Fibroblast of villous mesenchyme (primary cell): ENCODE results near the gene HSPA4L. TPM values are rescaled to one million over a fixed set of nuclear protein-coding genes. Genes with fewer than 3 reads are reported as not detected.

Experiments
- DNase-seq: peaks from one replicate; pipeline ENCODE4 v3.0.0-alpha.2; 2010; ENCODE audit warnings: low read depth
- H3K4me3 ChIP-seq: 2 replicates; pipeline ENCODE4 v1.5.1; 2011; ENCODE audit warnings: low read depth, mild to moderate bottlenecking, low read length
- CTCF ChIP-seq: IDR thresholded peaks from 2 replicates; pipeline ENCODE4 v1.5.1; 2012; ENCODE audit warnings: low read depth, mild to moderate bottlenecking, low read length; ENCODE audit not compliant: insufficient read depth
- total RNA-seq: library from RNA; depleted of rRNA; stranded (reverse); fragments of >200 nt; gene quantifications from 2 replicates; pipeline ENCODE4 v1.2.3, GENCODE V29; 2012

The HSPA4L gene
- total RNA-seq, 1 donor: 6.5 TPM

- no peak for TF ChIP-seq CTCF
- peak within 1 kb of the TSS; percentile 88 for H3K4me3 ChIP-seq
- peak; percentile 95 for DNase-seq
Observed at GRCh38 chr4:127880763-127881562, 98.8 kb downstream of the HSPA4L start, which contains the start of gene PLK4. Gene PLK4, plus strand, starts transcription at chr4:127880893. Its CDS starts 242 bp downstream, at chr4:127881135.

- DNase-seq: no peak
- H3K4me3 ChIP-seq: peak overlapping the region; percentile 88
- TF ChIP-seq CTCF: no peak
Observed at GRCh38 chr4:127881563-127881864, 99.4 kb downstream of the HSPA4L start.

- H3K4me3 ChIP-seq: no peak overlapping the region
- peak; percentile 24 for DNase-seq
- TF ChIP-seq CTCF: no peak
Observed at GRCh38 chr4:127888559-127888958, 106.4 kb downstream of the HSPA4L start.

- no peak overlapping the region for H3K4me3 ChIP-seq
- TF ChIP-seq CTCF: no peak
- no peak for DNase-seq
Observed at GRCh38 chr4:127889903-127890302, 107.8 kb downstream of the HSPA4L start.

Other genes starting within 250 kb of the HSPA4L start
- 7.4 and 13.0 TPM in 2 replicates for gene INTU, start 149.4 kb upstream of the HSPA4L start, total RNA-seq
- gene SLC25A31, start 51.9 kb upstream of the HSPA4L start, total RNA-seq: not detected in 2 replicates
- gene PLK4, start 98.6 kb downstream of the HSPA4L start, total RNA-seq: 5.8 and 11.7 TPM in 2 replicates
- 21.6 and 28.1 TPM in 2 replicates for gene MFSD8, start 182.9 kb downstream of the HSPA4L start, total RNA-seq
- 5.5 and 8.6 TPM in 2 replicates for gene ABHD18, start 183.1 kb downstream of the HSPA4L start, total RNA-seq